ENCODE results near the gene SSRP1.
"Not testable (repeated sequence)": the region's sequence is repeated elsewhere in the genome, so short reads cannot be mapped to it uniquely, and the experiment has no call there.

The SSRP1 gene

DNA sequence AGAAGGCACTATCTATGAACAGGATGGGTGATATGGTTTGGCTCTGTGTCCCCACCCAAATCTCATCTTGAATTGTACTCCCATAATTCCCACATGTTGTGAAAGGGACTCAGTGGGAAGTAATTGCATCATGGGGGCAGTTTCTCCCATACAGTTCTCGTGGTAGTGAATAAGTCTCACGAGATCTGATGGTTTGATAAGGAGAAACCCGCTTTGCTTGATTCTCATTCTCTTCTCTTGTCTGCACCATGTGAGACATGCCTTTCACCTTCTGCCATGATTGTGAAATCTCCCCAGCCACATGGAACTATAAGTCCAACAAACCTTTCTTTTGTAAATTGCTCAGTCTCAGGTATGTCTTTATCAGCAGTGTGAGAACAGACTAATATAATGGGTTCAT, 39.5 kb downstream of the SSRP1 start:
- not testable (repeated sequence) for DNase-seq

DNA sequence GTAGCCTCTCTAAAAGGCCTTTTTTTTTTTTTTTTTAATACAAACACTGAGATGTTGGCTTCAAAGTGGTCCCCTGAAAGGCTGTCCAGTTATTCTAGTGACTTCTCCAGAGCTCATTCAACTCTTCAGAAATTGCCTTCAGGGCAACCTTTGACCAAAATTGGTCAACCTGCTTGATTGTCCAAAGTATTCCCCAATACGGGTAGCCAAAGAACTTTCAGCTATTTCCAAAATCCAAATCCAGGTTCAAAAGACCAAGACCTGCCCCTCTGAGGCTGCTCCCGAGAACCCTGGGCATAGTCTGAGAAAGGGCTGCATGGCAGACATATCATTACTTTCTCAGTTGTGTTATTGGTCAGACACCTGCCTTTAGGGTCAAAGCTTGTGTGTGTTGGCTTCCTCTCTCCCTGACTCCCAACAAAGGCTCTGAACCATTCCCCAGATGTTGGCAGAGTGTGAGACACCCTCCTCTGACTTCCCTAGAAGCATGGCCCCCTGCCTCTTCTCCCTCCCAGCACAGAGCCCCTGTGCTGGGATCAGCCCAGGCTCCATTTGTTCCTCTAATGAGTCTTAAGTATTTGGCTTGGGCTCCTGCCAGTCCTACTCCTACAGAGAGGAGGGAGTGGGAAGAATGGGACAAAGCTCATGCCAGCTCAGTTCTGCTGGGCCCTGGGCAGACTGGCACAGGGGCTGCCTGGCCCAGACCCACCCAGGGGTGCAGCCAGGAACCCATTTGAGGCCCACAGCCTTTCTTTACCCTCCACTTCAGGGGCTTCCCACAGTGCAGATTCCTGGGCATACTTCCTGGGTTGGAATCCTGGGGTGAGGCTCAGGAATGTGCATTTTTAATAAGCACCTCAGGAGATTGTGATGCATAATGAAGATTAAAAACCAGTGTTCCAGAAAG, 41.2 kb downstream of the SSRP1 start:
- no peak for DNase-seq

DNA sequence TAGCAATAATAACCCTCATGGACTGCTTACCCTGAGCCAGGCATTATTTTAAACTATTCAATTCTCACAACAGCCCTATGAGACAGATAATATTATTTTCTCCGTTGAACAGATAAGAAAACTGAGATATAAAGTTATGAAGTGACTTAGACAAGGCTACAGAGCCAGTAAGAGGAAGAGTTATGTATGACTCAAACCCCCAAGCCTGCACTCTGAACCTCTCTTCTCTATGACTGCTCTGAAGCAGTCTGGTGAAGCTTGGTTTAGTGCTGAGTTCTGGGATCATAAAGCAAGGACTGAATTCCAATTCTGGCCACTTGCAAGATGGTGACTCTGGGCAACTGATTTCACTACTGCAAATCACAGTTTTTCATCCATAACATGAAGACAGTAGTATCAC, 45.4 kb downstream of the SSRP1 start:
- DNase-seq: no peak

DNA sequence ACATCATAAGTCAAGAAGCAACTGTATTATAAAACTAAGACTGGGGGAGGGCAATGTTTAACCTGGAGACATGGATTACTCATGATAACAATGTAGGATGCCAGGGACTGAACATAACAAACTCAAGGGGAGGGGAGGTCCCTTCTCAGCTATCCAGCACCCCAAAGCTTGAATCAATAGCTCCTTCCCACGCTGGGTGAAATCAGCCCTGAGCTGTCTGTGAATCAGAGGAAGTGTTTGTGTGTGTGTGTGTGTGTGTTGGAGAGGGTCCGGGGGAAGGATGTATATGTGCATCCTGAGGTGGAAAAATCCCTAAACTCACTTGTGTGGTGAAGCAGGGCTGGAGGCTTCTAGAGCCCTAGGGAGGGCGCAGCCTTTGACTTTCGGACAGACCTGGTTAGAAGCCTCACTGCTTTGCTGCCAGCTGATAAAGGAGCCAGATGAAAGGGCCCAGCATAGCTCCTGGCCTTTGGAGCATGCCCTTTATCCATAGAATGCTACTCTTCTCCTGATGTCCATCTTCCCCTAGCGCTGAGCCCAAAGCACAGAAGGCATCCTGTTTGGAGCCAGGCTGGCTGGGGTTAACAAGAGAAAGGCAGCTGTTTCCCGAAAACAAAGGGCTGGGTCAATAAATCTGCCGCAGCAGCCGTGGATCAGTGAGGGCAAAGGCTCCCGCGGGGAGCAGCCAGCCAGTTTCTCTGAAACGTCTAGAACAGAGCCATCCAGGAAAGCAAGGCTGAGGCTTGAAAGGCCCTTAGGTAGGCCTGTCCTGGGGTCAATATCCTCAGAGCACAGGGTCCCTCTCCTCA, 46.7 kb downstream of the SSRP1 start:
- no peak for DNase-seq

DNA sequence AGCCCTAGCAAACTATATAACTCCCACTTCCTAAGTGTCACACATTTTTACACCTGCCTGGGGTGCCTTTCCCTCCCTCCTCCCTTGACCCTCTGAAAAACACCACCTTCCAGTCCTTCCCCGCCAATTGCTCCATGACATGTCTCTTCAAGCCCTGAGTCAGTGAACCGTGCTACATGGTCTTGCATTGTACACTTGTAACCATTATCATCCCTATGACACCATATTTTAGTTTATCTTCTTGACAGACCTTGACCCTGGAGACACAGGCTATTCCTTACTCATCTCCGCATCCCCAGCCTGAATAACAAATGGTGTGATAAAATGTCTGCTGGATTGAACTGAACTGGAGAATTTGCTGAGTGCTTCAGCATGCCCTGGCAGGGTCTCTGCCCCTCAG, 47.8 kb downstream of the SSRP1 start:
- no peak for DNase-seq

DNA sequence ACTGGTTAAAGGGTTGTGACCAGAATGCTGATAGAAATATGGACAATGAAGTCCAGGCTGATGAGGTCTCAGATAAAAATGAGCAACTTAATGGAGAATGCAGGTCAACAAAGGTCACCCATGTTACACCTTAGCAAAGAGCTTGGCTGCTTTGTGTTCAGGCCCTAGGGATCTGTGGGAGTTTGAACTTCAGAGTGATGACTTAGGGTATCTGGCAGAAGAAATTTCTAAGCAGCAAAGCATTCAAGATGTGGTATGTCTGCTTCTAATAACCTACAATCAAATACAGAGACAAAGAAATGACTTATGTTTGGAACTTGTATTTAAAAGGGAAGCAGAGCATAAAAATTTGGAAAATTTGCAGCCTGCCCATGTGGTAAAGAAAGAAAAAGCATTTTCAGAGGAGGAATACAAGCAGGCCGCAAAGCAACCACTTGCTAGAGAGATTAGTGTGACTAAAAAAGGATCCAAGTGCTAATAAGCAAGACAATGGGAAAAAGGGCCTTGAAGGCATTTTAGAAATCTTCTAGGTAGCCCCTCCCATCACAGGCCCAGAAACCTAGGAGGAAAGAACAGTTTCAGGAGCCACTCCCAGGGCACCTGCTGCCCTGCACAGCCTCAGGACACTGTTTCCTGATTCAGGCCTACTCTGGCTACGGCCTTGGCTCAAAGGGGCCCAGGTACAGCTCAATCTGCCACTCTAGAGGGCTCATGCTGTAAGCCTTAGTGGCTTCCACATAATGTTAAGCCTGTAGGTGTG, 52.3 kb downstream of the SSRP1 start:
- DNase-seq: no peak

DNA sequence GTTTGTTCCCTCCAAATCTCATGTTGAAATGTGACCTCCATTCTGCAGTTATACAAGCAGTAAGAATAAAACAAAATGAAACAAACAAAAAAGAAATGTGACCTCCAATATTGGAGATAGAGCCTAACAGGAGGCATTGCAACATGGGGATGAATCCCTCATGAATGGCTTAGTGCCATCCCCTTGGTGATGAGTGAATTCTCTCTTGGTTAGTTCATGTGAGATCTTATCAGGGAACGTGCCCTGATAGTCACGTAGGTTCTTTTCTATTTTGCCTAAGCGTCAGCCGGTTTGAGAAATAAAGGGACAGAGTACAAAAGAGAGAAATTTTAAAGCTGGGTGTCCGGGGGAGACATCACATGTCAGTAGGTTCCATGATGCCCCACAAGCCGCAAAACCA, 54.1 kb downstream of the SSRP1 start:
- not testable (repeated sequence) for DNase-seq

DNA sequence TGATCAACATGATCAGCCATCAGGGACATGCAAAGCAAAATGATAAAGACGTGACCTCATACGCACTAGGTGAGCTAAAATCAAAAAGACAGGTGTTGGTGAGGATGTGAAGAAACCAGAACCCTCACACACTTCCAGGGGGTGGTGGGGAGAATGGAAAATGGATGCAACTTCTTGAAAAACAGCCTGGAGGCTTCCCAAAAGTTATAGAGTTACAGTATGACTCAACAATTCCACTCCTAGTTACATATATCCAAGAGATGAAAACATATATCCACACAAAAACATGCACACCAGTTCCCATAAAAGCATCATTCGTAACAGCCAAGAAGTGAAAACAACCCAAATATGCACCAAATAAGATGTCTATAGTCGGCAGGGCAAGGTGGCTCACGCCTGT, 56.6 kb downstream of the SSRP1 start:
- no peak for DNase-seq

DNA sequence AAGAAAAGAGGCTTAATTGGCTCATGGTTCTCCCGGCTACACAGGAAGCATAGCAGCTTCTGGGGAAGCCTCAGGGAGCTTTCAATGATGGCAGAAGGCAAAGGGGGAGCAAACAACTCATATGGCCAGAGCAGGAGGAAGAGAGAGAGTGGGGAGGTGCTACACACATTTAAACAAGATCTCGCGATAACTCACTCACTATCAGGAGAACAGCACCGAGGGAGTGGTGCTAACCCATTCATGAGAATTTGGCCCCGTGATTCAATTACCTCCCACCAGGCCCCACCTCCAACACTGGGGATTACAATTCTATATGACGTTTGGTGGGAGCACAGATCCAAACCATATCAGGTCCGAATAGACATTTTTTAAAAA, 57.0 kb downstream of the SSRP1 start:
- no peak for DNase-seq

DNA sequence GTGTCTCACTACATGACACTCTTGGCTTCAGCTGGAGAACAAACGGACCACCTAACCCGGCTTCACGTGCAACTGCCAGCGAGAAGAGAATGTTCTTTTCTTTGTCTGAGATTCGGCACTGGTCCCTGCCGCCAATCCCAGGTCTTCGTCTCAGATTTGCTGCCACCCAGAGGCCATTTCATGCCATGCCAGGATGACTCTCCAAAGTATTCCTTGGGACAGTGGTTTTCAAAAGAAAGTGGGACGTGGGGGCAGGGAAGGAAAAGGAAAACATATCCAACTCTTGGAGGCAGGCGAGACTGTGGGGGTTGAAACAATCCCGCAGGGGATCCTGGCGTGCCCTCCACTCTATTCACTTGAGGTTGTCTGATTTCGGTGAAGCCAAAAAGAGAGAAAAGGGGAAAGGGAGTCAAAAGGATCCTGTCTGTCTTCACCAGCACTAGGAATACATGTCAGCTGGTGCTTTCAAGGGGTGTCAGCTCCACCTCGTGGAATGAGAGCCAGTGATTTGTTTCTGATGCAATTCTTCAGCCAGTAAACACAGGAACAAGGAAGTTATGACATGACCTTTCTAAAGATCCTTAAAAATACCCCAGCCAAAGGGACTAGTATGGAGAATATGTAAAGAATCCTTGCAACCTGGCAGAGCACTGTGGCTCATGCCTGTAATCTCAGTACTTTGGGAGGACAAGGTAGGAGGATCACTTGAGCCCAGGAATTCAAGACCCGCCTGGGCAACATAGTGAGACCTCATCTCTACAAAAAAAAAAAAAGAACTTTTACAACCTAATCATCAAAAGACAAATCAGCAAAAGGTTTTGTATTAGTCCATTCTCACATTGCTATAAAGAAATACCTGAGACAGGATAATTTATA, 57.6 kb downstream of the SSRP1 start:
- peak; percentile 28 for DNase-seq

DNA sequence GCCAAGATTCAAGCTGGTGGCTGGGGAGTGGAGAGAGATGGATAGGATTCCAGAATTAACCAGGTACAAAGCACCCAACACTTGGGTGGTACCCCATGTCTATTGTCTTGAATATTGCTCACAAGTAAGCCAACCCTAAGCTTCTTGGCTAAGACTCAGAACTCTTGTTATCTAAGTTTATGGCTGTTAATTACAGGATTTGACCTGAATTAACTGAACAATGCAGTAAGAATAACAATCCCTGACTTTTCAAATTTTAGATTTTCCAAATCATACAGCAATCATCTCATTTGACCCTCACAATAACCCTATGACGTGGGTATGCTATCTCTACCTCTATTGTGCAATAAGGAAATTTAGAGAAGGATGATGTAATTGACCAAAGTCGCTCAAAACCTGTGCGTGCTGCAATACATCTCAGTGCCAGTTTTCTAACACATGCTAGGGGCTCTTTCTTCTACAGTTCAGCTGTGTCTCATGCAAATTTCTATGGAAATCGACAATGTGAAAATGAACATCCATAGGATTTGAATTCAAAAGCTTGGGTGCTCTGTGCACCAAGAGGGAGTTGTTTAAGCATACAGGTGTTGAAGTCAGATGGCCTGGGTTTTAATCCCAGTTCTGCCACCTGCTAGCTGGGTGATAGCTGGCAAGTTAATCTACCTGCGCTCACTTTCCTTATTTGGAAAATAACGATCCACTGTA, 58.6 kb downstream of the SSRP1 start:
- DNase-seq: no peak

DNA sequence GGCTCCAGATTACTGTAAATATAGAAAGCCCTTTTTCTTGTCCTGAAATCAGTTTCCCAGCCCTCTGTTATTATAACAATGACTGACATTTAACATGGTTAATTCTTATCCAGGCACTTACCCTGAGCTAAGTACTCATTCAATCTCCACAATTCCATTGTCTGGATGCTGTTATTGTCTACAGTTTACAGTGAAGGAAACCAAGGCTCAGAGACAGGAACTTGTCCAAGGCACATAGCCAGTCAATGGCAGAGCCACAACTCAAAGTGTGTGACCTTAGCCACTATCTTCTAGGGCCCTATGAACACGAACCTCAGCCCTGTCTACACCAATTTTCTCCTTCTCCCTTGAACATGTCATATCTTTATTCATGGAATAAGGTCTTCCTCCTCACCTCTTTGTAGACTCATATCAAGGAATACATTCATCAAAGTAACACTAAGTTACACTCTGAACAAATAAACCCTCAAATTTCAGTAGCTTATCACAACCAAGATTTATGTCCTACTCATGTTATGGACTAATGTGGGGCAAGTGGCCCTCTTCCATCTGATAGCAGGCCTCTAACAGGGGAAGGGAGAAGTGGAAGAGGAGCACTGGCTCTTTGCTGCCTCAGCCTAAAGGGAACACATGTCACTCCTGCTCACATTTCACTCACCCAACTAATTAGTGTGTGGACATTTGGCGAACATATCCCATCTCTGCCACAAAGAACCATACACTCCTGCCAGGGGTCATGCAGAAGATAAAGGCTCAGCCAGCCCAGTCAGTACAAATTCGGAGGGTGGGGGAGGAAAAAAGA, 59.3 kb downstream of the SSRP1 start:
- DNase-seq: no peak
